Neural crest cell (in vitro differentiated cells): ENCODE results near the gene TRPM1. TPM values are rescaled to one million over a fixed set of nuclear protein-coding genes. Genes with fewer than 3 reads are reported as not detected.

Experiments
- DNase-seq: peaks from one replicate; pipeline ENCODE4 v3.0.0; 2021; ENCODE audit warnings: low read depth, mixed read lengths, low spot score
- H3K27ac Mint-ChIP-seq: one replicate; pipeline ENCODE4 v1.8.0; 2021; ENCODE audit warnings: mild to moderate bottlenecking, mixed read lengths; ENCODE audit not compliant: unreplicated experiment
- H3K27me3 Mint-ChIP-seq: 2 replicates; pipeline ENCODE4 v1.8.0; 2021; ENCODE audit warnings: low read depth, mild to moderate bottlenecking, mixed read lengths
- H3K36me3 Mint-ChIP-seq: 2 replicates; pipeline ENCODE4 v1.8.0; 2021; ENCODE audit warnings: low read depth, mild to moderate bottlenecking, mixed read lengths
- H3K4me1 Mint-ChIP-seq: 2 replicates; pipeline ENCODE4 v1.8.0; 2021; ENCODE audit warnings: mixed read lengths
- H3K4me3 Mint-ChIP-seq: one replicate; pipeline ENCODE4 v1.8.0; 2021; ENCODE audit warnings: mild to moderate bottlenecking, mixed read lengths
- H3K9me3 Mint-ChIP-seq: 2 replicates; pipeline ENCODE4 v1.8.0; 2021; ENCODE audit warnings: mixed read lengths
- total RNA-seq: library from RNA; stranded (reverse); gene quantifications from 2 replicates; pipeline ENCODE4 v1.2.1, GENCODE V29; 2021
- TF ChIP-seq, protein P1 (sequence below): fragments of 200-600 bp; sonication (generic); conservative IDR thresholded peaks from 2 replicates; pipeline ENCODE4 v1.5.0; 2021; ENCODE audit warnings: antibody characterized with exemption, mild to moderate bottlenecking

TRPM1 gene
- total RNA-seq, 1 donor from 2014 or later: not detected

DNA sequence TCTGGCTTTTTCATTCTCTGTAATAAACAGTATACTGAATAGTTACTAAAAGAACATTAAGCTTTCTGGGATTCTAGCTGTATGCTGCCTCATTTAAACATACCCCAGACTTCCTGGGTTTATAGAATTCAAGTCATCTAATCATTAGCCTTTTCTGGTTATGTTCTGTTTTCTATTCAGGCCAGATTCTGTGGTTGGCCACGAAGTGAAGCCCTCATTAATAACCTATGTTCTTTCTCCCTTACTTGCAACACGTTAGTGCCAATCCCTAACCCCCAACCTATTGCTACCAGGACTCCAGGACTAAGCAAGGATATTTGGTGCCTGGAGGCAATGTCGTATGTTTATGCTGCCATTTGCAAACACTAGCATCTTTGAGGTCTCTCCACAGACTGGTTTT is 81.5 kb downstream of the TRPM1 start:
- H3K4me3 Mint-ChIP-seq: no peak overlapping the region
- no peaks in the 10 kb centered on the region for H3K36me3 Mint-ChIP-seq

DNA sequence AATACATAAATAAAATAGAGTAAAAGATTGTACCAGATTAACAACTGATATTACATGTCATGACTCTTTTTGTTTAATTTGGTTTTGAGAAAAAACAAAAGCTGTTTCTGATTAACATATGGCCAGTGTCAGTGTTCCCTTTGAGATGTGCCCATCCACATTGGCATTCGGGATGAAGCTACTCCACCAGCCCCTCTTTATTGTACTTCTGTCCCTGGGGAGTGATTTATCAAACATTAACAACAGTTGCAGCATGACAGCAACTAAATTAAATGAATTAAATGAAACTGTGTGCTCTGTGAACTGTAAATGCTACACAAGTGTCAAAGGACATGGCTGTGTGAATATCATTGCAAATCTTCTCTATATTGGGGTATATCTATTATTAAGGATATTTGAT is 84.2 kb downstream of the TRPM1 start:
- H3K9me3 Mint-ChIP-seq: peaks cover 8% of the 10 kb centered on the region
- DNase-seq: no peak
- TF ChIP-seq, protein P1, sequence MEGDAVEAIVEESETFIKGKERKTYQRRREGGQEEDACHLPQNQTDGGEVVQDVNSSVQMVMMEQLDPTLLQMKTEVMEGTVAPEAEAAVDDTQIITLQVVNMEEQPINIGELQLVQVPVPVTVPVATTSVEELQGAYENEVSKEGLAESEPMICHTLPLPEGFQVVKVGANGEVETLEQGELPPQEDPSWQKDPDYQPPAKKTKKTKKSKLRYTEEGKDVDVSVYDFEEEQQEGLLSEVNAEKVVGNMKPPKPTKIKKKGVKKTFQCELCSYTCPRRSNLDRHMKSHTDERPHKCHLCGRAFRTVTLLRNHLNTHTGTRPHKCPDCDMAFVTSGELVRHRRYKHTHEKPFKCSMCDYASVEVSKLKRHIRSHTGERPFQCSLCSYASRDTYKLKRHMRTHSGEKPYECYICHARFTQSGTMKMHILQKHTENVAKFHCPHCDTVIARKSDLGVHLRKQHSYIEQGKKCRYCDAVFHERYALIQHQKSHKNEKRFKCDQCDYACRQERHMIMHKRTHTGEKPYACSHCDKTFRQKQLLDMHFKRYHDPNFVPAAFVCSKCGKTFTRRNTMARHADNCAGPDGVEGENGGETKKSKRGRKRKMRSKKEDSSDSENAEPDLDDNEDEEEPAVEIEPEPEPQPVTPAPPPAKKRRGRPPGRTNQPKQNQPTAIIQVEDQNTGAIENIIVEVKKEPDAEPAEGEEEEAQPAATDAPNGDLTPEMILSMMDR: no peak
- no peak overlapping the region for H3K27ac Mint-ChIP-seq
- peaks cover 2% of the 10 kb centered on the region for H3K27me3 Mint-ChIP-seq
- H3K4me3 Mint-ChIP-seq: no peak overlapping the region
- no peaks in the 10 kb centered on the region for H3K4me1 Mint-ChIP-seq
- peaks cover 8% of the 10 kb centered on the region for H3K36me3 Mint-ChIP-seq

More for the DNA sequence above, 81.5 kb downstream of the TRPM1 start:
- H3K9me3 Mint-ChIP-seq: no peaks in the 10 kb centered on the region
- TF ChIP-seq, protein P1: no peak
- DNase-seq: no peak
- peaks cover 2% of the 10 kb centered on the region for H3K27me3 Mint-ChIP-seq
- H3K4me1 Mint-ChIP-seq: no peaks in the 10 kb centered on the region
- no peak overlapping the region for H3K27ac Mint-ChIP-seq

GRCh38 chr15:31016446-31016915 is 85.0 kb downstream of the TRPM1 start:
- H3K27ac Mint-ChIP-seq: no peak overlapping the region
- no peaks in the 10 kb centered on the region for H3K4me1 Mint-ChIP-seq
- DNase-seq: no peak
- no peak overlapping the region for H3K4me3 Mint-ChIP-seq
- TF ChIP-seq, protein P1: no peak
- H3K27me3 Mint-ChIP-seq: peaks cover 2% of the 10 kb centered on the region
- H3K9me3 Mint-ChIP-seq: peaks cover 13% of the 10 kb centered on the region
- H3K36me3 Mint-ChIP-seq: peaks cover 13% of the 10 kb centered on the region

DNA sequence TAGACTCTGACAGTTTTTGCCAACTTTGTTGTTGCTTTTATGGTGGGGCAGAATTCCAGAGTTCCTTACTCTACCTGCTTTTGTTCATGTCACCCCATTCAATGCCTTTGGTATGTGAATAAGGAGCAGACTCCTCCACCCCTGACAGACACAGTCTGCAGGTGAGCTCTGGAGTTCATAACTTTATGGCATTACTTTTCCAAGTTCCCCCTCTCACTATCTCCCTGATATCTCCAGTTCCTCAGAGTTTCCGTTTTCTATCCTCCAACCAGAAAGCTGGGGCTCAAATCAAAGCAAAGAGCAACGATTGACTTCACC is 87.0 kb downstream of the TRPM1 start:
- Mint-ChIP-seq H3K36me3 (peaks cover 13% of the 10 kb centered on the region), H3K9me3 (peaks cover 16% of the 10 kb centered on the region), H3K4me3 (no peak overlapping the region), H3K27ac (no peak overlapping the region), H3K27me3 (peaks cover 2% of the 10 kb centered on the region), H3K4me1 (no peaks in the 10 kb centered on the region)
- no peak for DNase-seq
- TF ChIP-seq, protein P1: no peak

- no peaks in the 10 kb centered on the region for H3K4me1 Mint-ChIP-seq
- H3K9me3 Mint-ChIP-seq: peaks cover 16% of the 10 kb centered on the region
- H3K27ac Mint-ChIP-seq: no peak overlapping the region
- no peak overlapping the region for H3K4me3 Mint-ChIP-seq
- peaks cover 13% of the 10 kb centered on the region for H3K36me3 Mint-ChIP-seq
- TF ChIP-seq, protein P1: no peak
- peaks cover 2% of the 10 kb centered on the region for H3K27me3 Mint-ChIP-seq
- no peak for DNase-seq
These were observed 87.5 kb downstream of the TRPM1 start for GRCh38 chr15:31013863-31014607.
